Brain microvascular endothelial cell (primary cell): Measurements from ENCODE around the gene CPLX3.

Source experiments
- DNase-seq: peaks from one replicate; pipeline ENCODE4 v3.0.0-alpha.2; 2020
- H3K27ac ChIP-seq: fragments of 250-450 bp; sonication (Bioruptor Pico); 2 replicates; pipeline ENCODE4 v1.5.1; 2020; ENCODE audit warnings: mild to moderate bottlenecking, moderate library complexity
- H3K27me3 ChIP-seq: fragments of 250-450 bp; sonication (Bioruptor Pico); replicated peaks from 2 replicates; pipeline ENCODE4 v1.5.1; 2020; ENCODE audit warnings: mild to moderate bottlenecking
- H3K36me3 ChIP-seq: fragments of 250-450 bp; sonication (Bioruptor Pico); replicated peaks from 2 replicates; pipeline ENCODE4 v1.5.1; 2020; ENCODE audit warnings: mild to moderate bottlenecking
- H3K4me3 ChIP-seq: 2 replicates; pipeline ENCODE4 v1.5.1; 2011; ENCODE audit warnings: low read depth, mild to moderate bottlenecking, control low read depth, low read length, moderate library complexity
- CTCF ChIP-seq: IDR thresholded peaks from 2 replicates; pipeline ENCODE4 v1.5.1; 2011; ENCODE audit warnings: low read depth, mild to moderate bottlenecking, moderate library complexity, low read length, control low read depth, inconsistent platforms; ENCODE audit errors: missing control alignments
- in situ Hi-C: cut with HindIII; loops from 2 replicates; pipeline ENCODE4 v1.10.0; 2017; ENCODE audit warnings: low sequenced_read_pairs, low pct_ligation_motif_present

CPLX3 gene

DNA sequence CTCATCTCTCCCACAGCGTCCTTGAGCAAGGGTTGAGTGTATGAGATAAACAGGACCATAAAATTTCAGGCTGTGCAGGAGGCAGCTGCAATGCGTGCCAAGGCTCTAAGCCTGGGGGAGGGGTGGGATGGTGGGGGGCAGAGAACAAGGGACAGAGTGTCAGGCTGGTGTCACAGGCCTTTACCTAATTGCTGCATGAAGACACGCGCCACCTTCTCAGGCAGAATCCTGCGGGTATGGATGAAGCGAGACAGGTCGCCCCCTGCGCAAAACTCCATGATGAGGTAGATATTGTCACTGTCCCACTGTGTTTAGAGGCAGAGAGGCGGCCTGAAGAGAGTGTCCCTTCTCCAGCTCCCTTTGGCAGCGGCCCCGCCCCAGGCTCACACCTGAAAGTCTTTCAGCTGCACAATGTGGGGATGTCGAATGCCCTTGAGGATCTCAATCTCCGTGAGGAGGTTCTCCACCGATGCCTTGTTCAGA is 15.5 kb downstream of the CPLX3 start:
- in situ Hi-C loops = no loop called here
- no peaks in the 10 kb centered on the region for H3K27me3 ChIP-seq
- no peak for TF ChIP-seq CTCF
- H3K36me3 ChIP-seq = peaks cover 3% of the 10 kb centered on the region
- H3K4me3 ChIP-seq = peak overlapping the region; percentile 79
- H3K27ac ChIP-seq = no peak overlapping the region
- no peak for DNase-seq

DNA sequence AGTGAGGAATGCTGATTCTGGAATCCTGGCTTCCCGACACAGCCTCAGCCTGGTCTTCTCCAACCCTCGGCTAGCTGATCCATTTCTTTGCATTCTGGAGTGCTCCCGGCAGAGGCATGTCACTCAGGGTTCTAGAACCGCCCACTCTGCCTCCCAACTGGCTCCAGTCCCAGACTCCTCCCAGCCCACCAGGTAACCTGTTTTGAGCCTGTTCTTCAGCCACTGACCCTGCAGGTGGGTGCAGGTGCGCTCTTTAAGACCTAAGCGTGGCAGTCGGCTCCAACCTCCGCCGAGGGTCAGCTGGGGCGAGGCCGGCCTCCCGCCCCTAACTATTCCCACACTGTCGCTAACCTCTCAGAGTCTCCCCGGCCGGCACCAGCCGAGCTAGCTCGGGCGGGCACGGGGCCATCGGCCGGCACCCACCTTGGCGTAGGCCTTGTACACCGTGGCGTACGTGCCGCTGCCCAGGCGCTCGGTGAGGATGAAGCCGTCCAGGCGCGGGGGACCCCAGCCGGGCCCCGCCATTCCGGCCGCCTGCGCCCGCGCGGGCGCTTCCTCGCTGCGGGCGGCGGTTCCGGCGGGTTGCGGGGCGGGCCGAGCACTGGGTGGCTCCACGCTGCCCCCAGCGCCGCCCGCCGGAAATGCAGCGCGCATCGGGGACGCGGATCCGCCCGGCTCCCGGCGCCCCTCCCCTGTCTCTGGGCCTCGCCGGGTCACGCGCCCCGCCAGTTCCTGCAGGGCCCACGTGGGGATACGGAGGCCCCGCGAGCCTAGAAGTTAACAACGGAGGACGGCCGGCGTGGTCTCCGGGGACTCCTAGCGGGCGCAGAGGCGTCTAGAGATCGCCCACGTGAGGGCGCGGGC is 16.4 kb downstream of the CPLX3 start, which contains the start of gene ULK3:
TSS of gene ULK3 (minus strand) at position 576 of the 864 bp plus-strand sequence. CDS start at position 525, 51 bp downstream.
- H3K27me3 ChIP-seq = no peaks in the 10 kb centered on the region
- peak within 1 kb of the TSS; percentile 66 for H3K27ac ChIP-seq
- TF ChIP-seq CTCF = no peak
- in situ Hi-C loops = no loop called here
- H3K4me3 ChIP-seq = peak within 1 kb of the TSS; percentile 79
- DNase-seq = peak; percentile 77
- H3K36me3 ChIP-seq = peaks cover 8% of the 10 kb centered on the region

- peak overlapping the region; percentile 56 for H3K4me3 ChIP-seq
- H3K27ac ChIP-seq = peak overlapping the region; percentile 66
- peaks cover 11% of the 10 kb centered on the region for H3K36me3 ChIP-seq
- in situ Hi-C loops = no loop called here
- no peaks in the 10 kb centered on the region for H3K27me3 ChIP-seq
- no peak for TF ChIP-seq CTCF
- no peak for DNase-seq
These were observed 17.0 kb downstream of the CPLX3 start for GRCh38 chr15:74843445-74843828.

- DNase-seq = no peak
- H3K27ac ChIP-seq = no peak overlapping the region
- no peak overlapping the region for H3K4me3 ChIP-seq
- no peaks in the 10 kb centered on the region for H3K27me3 ChIP-seq
- H3K36me3 ChIP-seq = peaks cover 12% of the 10 kb centered on the region
- TF ChIP-seq CTCF = no peak
- in situ Hi-C loops = no loop called here
These were observed 17.5 kb downstream of the CPLX3 start for GRCh38 chr15:74843891-74844299.

DNA sequence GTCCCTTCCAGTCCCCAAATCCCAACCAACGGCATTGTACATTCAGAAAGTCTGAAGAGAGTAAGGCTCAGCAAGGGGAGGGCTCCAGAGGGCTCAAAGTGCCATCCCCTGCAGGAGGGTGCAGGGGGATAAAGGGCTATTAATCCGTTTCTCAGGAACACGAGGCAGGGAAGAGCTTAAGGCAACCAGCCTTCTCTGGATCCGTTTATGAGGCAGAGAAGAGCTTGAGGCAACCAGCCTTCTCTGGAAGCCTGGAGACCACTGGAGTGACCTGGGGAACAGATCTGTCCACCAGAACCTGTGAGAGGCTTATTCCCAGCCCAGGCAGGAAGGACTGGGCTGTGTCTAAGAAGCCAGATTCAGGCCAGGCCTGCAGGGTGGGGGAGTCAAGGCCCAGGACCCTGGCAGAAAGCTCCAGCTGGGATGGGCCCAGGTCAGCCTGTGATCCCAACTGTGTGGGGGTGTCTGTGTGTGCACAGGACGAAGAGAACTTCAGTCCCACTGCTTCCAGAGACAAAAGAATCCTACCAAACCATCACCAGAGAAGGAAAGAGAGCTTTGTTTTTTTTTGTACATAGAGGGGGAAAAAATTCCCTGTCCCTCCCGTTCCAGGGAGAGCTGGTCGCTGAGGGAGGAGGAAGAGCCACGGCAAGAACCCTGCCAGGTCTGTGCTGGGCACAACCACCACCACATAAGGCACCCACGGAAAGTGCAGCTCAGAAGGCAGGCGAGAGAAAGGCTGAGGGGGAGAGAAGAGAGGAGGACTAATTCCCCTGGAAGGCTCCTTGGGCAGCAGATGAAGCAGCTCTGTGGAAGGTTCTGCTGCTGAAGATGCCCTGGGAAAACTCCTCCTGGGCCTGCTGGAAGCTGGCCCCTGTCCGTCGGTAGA is 18.1 kb downstream of the CPLX3 start:
- Histone ChIP-seq H3K36me3 (peaks cover 16% of the 10 kb centered on the region), H3K27ac (no peak overlapping the region), H3K27me3 (no peaks in the 10 kb centered on the region), H3K4me3 (no peak overlapping the region)
- TF ChIP-seq CTCF = no peak
- no peak for DNase-seq
- in situ Hi-C loops = no loop called here
